ENCODE data around the gene POFUT2. TPM values are rescaled to one million over a fixed set of nuclear protein-coding genes. Genes with fewer than 3 reads are reported as not detected.
"Not testable (repeated sequence)": the region's sequence is repeated elsewhere in the genome, so short reads cannot be mapped to it uniquely, and the experiment has no call there.

POFUT2 gene
- total RNA-seq, 1 donor from 2014 or later = 9.0 TPM

DNA sequence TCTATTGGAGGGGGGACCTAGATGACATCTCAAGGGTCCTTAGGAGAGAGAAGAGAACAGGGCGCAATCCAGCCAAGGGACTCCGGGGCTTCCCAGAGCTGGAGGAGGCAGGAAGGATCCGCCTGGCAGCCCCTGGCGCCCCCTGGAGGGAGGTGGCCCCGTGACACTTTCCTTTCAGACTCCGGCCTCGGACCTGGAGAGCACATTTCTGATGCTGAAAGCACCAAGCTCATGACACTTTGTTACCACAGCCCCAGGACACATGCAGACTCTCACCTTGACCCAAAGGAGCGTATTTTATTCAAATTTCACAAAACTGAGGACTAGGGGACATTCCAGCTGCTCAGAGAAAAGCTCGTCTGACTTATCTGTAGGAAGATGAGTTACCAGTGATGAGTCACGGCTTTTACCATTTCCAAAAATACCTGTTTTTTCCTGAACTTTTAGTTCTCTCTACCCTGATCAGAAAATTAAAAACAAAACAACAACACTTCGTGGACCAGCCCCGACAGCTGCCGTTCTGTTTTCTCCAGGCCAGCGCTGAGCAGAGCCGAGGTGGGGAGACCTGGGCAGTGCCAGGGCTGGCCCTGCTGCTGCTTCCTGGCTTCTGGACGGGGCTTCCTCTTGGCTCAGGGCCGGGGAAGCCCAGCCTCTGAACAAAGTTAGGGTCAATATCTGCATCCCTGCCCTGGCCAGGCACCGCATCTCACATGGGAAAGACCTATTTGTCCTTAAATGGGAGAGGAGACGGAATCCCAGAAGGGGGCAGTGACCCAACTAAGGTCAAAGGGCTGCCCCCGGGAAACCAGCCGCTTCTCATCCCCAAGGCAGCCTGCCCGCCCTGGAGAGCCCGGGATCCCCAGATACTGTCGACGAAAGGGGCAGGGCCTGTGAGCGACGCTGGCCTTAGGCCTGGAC, 21.6 kb upstream of the POFUT2 start:
- TF ChIP-seq, protein P1, sequence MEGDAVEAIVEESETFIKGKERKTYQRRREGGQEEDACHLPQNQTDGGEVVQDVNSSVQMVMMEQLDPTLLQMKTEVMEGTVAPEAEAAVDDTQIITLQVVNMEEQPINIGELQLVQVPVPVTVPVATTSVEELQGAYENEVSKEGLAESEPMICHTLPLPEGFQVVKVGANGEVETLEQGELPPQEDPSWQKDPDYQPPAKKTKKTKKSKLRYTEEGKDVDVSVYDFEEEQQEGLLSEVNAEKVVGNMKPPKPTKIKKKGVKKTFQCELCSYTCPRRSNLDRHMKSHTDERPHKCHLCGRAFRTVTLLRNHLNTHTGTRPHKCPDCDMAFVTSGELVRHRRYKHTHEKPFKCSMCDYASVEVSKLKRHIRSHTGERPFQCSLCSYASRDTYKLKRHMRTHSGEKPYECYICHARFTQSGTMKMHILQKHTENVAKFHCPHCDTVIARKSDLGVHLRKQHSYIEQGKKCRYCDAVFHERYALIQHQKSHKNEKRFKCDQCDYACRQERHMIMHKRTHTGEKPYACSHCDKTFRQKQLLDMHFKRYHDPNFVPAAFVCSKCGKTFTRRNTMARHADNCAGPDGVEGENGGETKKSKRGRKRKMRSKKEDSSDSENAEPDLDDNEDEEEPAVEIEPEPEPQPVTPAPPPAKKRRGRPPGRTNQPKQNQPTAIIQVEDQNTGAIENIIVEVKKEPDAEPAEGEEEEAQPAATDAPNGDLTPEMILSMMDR (IDR thresholded peaks at IDR 0.05; ENCODE audit: insufficient read depth, low read length, severe bottlenecking) = peak; percentile 74
- Histone ChIP-seq H3K27me3 (ENCODE audit: control insufficient read depth, insufficient read depth, low read length) (no peaks in the 10 kb centered on the region), H3K36me3 (ENCODE audit: control insufficient read depth, insufficient read depth, low read length) (no peaks in the 10 kb centered on the region), H3K4me3 (ENCODE audit: low read depth, low read length) (no peak overlapping the region)
- no peak for FAIRE-seq
- no peak for DNase-seq (ENCODE audit: low read depth)

DNA sequence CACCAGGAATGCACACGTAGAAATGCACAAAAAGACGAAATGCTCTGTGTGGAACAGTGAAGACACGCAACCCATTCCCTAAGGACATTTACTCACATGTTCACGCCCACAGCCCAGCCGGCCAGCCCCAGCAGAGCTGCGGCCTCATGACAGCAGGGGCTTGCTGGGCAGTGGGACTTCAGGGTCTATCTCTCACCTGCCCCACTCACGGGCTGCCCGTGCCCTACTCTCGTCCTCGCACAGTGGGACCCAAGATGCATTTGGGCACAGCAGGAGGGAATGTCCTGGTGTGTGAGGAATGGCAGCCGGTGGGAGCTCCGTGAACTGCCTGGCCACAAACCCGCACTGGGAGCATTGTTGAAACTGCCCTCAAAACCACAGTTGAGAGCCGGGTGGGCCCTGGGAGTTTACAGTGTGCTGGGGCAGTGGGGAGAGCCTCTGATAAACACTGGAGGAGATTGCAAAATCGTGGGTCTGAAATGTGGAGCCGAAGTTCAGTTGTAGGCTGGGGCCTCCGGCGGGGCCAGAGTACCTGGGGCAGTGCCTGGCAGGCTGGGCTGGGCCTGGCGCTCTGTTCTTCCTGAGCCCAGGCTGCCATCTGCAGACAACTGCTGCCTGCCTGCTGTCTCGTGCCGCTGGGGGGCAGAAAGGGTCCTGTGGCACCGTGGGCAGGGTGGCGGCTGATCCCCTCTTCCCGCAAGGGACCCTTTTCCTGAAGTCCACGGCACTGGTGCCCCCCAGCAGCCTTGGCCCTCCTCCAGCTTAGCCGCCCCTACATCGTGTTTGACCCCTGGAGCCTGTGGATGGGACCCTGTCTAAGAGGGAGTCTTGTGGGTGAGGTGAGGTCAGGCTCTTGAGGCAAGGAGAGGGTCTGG, 20.7 kb upstream of the POFUT2 start:
- DNase-seq (ENCODE audit: low read depth) (no peak), FAIRE-seq (no peak)
- no peak overlapping the region for H3K4me3 ChIP-seq (ENCODE audit: low read depth, low read length)
- H3K36me3 ChIP-seq (ENCODE audit: control insufficient read depth, insufficient read depth, low read length) = no peaks in the 10 kb centered on the region
- no peaks in the 10 kb centered on the region for H3K27me3 ChIP-seq (ENCODE audit: control insufficient read depth, insufficient read depth, low read length)
- TF ChIP-seq, protein P1 (IDR thresholded peaks at IDR 0.05; ENCODE audit: insufficient read depth, low read length, severe bottlenecking) = no peak

DNA sequence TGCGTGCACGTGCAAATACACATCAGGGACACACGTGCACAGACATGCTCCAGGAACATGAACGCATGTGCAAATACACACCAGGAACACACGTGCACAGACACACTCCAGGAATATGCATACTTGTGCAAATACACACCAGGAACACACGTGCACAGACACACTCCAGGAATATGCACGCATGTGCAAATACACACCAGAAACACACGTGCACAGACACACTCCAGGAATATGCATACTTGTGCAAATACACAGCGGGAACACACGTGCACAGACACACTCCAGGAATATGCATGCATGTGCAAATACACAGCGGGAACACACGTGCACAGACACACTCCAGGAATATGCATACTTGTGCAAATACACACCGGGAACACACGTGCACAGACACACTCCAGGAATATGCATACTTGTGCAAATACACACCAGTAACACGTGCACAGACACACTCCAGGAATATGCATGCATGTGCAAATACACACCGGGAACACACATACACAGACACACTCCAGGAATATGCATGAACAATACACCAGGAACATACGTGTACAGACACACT, 20.0 kb upstream of the POFUT2 start:
- H3K4me3 ChIP-seq (ENCODE audit: low read depth, low read length); H3K27me3 ChIP-seq (ENCODE audit: control insufficient read depth, insufficient read depth, low read length); DNase-seq (ENCODE audit: low read depth); H3K36me3 ChIP-seq (ENCODE audit: control insufficient read depth, insufficient read depth, low read length): not testable (repeated sequence)
- peak; percentile 91 for FAIRE-seq

DNA sequence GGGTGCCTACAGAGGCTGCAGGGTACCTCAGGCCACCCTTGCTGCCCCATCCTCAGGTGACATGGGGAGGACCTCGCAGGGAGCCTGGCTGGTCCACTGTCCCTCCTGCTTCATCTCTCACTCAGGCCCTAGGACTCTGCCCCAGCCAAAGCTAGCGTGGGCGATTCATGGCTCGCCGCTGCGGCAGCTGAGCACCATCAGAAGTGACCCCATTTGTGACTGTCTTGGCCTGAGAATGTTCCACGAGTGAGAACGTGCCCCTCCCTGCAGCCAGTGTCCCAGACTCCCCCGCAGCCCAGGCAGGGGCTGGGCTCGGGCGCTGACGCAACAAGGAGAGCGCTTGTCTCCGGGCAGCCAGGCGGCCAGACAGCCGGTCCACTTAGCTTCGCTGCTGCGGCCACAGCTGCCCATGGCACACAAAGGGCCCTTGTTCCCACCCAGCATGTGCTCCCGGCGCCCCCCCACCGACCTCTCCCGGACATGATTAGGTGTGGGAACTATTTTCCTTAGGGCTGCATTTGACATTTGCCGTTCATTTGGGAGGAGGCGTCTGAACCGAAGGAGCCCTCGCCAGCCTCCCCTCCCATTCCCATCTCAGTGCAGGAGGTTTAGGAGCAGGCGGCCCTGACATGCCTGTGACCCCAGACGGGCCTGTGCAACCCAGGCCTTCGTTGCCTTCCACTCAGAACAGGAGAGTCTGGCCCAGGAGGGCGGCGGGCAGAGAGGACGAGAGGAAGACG, 19.3 kb upstream of the POFUT2 start:
- DNase-seq (ENCODE audit: low read depth) (no peak), FAIRE-seq (no peak)
- H3K36me3 ChIP-seq (ENCODE audit: control insufficient read depth, insufficient read depth, low read length) = no peaks in the 10 kb centered on the region
- H3K27me3 ChIP-seq (ENCODE audit: control insufficient read depth, insufficient read depth, low read length) = no peaks in the 10 kb centered on the region
- peak overlapping the region; percentile 20 for H3K4me3 ChIP-seq (ENCODE audit: low read depth, low read length)
- TF ChIP-seq, protein P1 (IDR thresholded peaks at IDR 0.05; ENCODE audit: insufficient read depth, low read length, severe bottlenecking) = no peak

DNA sequence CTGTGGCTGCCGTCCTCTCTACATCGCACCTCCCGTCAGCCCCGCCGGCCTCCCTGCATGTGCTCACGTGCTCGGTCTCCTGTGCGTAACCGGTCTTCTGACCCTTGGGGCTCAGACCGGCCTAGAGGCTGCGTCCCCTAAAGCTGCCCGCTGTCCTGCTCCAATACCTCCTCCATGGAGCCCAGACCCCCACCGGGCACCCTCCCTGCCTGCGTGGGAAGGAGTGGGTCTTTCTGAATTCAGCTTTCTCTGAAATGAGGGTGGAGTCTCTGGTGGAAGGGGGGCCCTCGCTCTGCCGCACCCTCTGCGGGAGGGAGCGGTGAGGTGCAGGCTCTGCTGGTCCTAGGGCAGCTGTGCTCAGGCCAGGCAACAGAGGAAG, 18.7 kb upstream of the POFUT2 start:
- DNase-seq (ENCODE audit: low read depth) (no peak), FAIRE-seq (no peak)
- TF ChIP-seq, protein P1 (IDR thresholded peaks at IDR 0.05; ENCODE audit: insufficient read depth, low read length, severe bottlenecking) = no peak
- no peaks in the 10 kb centered on the region for H3K27me3 ChIP-seq (ENCODE audit: control insufficient read depth, insufficient read depth, low read length)
- no peak overlapping the region for H3K4me3 ChIP-seq (ENCODE audit: low read depth, low read length)
- no peaks in the 10 kb centered on the region for H3K36me3 ChIP-seq (ENCODE audit: control insufficient read depth, insufficient read depth, low read length)

All from bronchial epithelial cell (primary cell).